Activated CD8-positive, alpha-beta memory T cell treated with anti-CD3 and anti-CD28 coated beads, Interleukin-2, amount 10 ng/mL, durations not matched to agents 7 days and 5 days (primary cell): ENCODE data around the gene SPRYD7. TPM values are rescaled to one million over a fixed set of nuclear protein-coding genes. Genes with fewer than 3 reads are reported as not detected.

Experiments
- ATAC-seq: fragments of 150-1000 bp; cut with Tn5 transposase; one replicate; pipeline ENCODE4 v1.10.0; 2021; ENCODE audit warnings: moderate library complexity
- CTCF ChIA-PET: fragments of 350-600 bp; sonication (Branson Sonifier 250); formaldehyde crosslinking; loops from one replicate; lab custom pipeline; 2021; ENCODE audit warnings: antibody characterized with exemption; lab: Charles Lee
- DNase-seq: peaks from one replicate; pipeline ENCODE4 v3.0.0-alpha.2; 2020
- H3K27ac Mint-ChIP-seq: one replicate; pipeline ENCODE4 v1.8.0; 2021; ENCODE audit warnings: mild to moderate bottlenecking, mixed read lengths
- H3K27me3 Mint-ChIP-seq: one replicate; pipeline ENCODE4 v1.8.0; 2021; ENCODE audit warnings: mixed read lengths
- H3K36me3 Mint-ChIP-seq: one replicate; pipeline ENCODE4 v1.8.0; 2021; ENCODE audit warnings: mild to moderate bottlenecking, mixed read lengths
- H3K4me1 Mint-ChIP-seq: one replicate; pipeline ENCODE4 v1.8.0; 2021; ENCODE audit warnings: mixed read lengths
- H3K4me3 Mint-ChIP-seq: one replicate; pipeline ENCODE4 v1.8.0; 2021; ENCODE audit warnings: mild to moderate bottlenecking, moderate library complexity, mixed read lengths
- H3K9me3 Mint-ChIP-seq: one replicate; pipeline ENCODE4 v1.8.0; 2022; ENCODE audit warnings: low read depth, mixed read lengths
- total RNA-seq, 2 experiments: library from RNA; stranded (reverse); gene quantifications; one replicate each; pipeline ENCODE4 v1.2.3, GENCODE V29; 2021

SPRYD7 gene, protein sequence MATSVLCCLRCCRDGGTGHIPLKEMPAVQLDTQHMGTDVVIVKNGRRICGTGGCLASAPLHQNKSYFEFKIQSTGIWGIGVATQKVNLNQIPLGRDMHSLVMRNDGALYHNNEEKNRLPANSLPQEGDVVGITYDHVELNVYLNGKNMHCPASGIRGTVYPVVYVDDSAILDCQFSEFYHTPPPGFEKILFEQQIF
- total RNA-seq, result 1 to 10 TPM; 3.3 to 6.0 TPM

DNA sequence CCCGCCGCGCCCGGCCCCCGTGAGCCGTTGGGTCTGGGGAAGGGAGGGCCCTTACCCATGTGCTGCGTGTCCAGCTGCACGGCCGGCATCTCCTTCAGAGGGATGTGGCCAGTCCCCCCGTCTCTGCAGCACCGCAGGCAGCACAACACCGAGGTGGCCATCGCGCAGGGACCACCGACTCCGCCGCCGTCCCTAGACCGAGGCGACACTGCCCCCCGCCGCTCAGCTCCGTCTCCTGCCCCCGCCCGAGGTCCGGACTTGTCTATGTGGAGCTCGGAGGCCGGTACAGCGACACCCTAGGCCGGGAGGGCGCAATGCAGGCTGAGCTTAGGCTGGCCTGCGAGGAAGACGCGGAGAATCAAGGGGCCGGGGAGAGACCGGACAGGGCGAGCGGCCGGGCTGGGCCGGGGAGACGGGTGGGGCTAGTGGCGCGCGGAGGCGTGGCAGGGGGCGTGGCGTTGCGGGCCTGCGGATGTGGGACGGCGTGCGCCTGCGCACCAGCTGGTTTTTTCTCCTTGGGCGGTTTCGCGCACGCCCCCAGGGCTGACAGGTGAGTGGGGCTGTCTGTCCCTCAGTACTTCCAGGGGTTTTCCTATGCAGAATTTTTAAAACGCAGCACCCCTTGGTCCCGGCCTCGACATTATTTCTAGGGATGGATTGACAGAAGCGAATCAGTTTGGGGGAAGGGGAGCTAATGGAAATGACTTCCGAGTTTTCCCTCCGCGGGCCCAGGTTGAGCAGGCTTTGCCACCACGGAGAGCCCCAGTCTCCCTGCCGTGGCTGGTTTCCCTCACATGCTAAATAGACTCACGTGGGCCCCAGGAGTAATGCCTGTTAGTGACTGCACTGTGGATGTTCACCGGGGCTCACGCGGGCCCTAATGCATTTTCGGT is at the start of gene SPRYD7:
SPRYD7 (minus strand) TSS at position 266 of the 893 bp plus-strand sequence; CDS start at position 161, 105 bp downstream.
- Mint-ChIP-seq H3K9me3 (no peaks in the 10 kb centered on the region), H3K27me3 (no peaks in the 10 kb centered on the region), H3K4me3 (peak within 1 kb of the TSS; percentile 96), H3K4me1 (peaks cover 17% of the 10 kb centered on the region), H3K36me3 (peaks cover 2% of the 10 kb centered on the region), H3K27ac (peak within 1 kb of the TSS; percentile 83)
- peak; percentile 98 for ATAC-seq
- DNase-seq, result peak; percentile 97
- CTCF ChIA-PET, result interaction anchor here (0.6 to 1.6 kb wide), 25 partner anchors 12 to 1000 kb away, joined by 3 to 11 read pairs (median 3); partner anchors contain the start of genes CAB39L, EBPL, KPNA3 and SETDB2

DNA sequence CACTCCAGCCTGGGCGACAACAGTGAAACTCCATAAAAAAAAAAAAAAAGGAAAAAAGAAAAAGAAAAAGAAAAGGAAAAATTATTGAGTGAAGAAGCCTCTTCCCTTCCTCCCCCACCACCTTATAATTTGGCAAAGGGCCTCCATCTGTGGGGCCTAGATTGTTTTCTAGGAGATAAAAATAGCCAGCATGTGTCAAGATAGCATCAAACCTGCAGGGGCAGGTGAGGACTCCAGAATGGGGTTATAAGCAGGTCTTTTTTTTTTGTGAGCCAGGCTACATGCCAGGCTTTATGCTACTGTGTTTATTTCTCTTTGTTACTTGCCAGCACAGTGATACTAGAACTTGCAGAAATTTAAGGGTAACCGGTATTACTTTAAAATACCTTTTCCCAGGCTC is 49.0 kb upstream of the SPRYD7 start:
- no peak overlapping the region for H3K27ac Mint-ChIP-seq
- CTCF ChIA-PET, result no interaction called here

DNA sequence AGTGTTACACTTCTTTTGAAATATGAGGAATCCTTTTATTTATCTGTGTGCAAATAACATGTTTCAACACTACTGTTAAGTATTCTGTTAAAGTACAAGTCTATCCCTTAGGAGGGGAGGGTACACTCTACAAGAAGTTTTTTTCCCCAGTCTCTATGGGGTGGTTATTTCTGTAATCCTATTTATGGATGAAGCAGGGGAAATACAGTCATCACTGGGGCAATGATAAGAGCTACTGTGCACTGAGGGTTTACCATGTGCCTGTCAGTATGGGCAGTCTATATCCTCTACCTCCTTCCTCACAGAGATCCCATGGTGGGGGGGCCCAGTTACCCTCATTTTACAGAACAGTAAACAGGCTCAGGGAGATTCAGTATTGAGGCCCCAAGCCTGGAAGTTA is 44.1 kb upstream of the SPRYD7 start:
- ATAC-seq (no peak), DNase-seq (no peak)
- Mint-ChIP-seq H3K4me1 (peaks cover 2% of the 10 kb centered on the region), H3K27ac (no peak overlapping the region), H3K4me3 (no peak overlapping the region), H3K36me3 (peaks cover 15% of the 10 kb centered on the region), H3K27me3 (no peaks in the 10 kb centered on the region), H3K9me3 (no peaks in the 10 kb centered on the region)
- CTCF ChIA-PET, result no interaction called here

More for the DNA sequence above, 49.0 kb upstream of the SPRYD7 start:
- ATAC-seq, result no peak
- DNase-seq, result no peak
- Mint-ChIP-seq H3K4me3 (no peak overlapping the region), H3K27me3 (no peaks in the 10 kb centered on the region), H3K36me3 (peaks cover 29% of the 10 kb centered on the region), H3K9me3 (no peaks in the 10 kb centered on the region), H3K4me1 (no peaks in the 10 kb centered on the region)

DNA sequence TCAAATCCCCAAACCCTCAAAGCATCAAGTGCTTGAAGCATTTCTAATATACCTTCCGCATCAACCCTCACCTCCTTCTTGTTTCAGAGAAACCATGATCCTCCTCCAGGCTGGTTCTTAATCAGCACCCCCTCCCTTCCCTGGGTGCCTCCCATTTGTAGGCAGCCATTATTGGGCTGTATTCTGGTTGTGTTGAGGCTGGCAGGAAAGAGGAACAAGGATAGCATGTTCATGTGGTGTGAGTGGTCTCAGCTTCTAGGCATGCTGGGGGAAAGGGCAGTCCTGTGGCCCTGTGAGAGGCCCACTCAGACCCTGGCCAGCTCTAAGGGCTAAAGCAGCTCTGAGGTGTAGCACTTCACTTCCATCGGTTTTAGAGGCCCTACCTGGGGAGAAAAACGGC is 41.9 kb upstream of the SPRYD7 start:
- H3K4me1 Mint-ChIP-seq, result peaks cover 2% of the 10 kb centered on the region
- DNase-seq, result no peak
- CTCF ChIA-PET, result interaction anchor here (0.6 to 3.3 kb wide), 5 partner anchors 21 to 1164 kb away, joined by 3 to 22 read pairs (median 3); no protein-coding TSS in a partner anchor
- H3K27ac Mint-ChIP-seq, result no peak overlapping the region
- H3K4me3 Mint-ChIP-seq, result no peak overlapping the region
- no peaks in the 10 kb centered on the region for H3K9me3 Mint-ChIP-seq
- no peaks in the 10 kb centered on the region for H3K27me3 Mint-ChIP-seq
- ATAC-seq, result no peak
- peaks cover 8% of the 10 kb centered on the region for H3K36me3 Mint-ChIP-seq

DNA sequence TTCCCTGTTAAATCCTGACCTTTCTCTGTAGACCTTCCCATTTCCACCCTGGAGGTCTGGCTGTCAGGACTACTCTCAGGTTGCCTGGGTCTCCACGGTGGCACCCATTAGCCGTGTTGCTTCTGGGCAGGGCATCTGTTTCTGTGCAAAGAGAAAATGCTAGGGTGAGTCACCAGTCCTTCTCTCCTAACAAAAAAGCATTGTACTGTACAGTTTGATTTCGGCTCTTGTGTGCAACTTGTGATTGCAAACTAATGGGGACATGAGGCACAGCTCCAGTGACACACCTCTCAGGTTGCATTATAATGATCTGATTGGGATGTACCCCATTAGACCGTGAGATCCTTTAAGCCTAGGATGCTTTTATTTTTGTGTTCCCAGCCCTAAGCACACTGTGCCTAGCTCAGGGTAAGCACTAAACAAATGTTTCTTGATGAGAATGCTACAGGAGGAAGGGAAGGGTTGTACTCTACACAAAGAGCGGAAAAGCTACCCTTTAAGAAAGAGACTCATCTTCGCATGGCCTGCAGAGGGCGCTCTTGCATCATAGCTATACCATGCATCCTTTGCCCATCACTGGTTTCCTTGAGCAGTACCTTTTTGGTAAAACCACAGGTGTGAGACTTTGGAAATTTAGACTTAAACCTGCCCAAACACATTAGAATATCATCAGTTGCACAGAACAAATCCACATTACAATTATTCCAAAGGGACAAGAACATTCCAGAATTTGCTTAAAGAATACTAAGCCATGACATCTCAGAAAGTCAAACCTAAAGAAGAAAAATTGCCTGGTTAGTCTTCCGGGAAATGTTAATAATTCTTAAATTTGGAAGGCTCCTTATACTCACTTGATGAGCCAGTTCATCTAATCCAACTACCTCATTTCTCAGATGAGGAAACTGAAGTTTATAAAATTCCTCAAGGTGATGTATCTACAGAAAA is 40.4 kb upstream of the SPRYD7 start:
- ATAC-seq, result peak; percentile 77
- H3K27me3 Mint-ChIP-seq, result no peaks in the 10 kb centered on the region
- peaks cover 4% of the 10 kb centered on the region for H3K36me3 Mint-ChIP-seq
- no peaks in the 10 kb centered on the region for H3K9me3 Mint-ChIP-seq
- peak; percentile 78 for DNase-seq
- no peak overlapping the region for H3K27ac Mint-ChIP-seq
- peaks cover 2% of the 10 kb centered on the region for H3K4me1 Mint-ChIP-seq
- H3K4me3 Mint-ChIP-seq, result no peak overlapping the region
- CTCF ChIA-PET, result interaction anchor here (0.8 to 3.3 kb wide), 28 partner anchors 9 to 1145 kb away, joined by 3 to 22 read pairs (median 4); partner anchors contain the start of genes SPRYD7 and TRIM13

DNA sequence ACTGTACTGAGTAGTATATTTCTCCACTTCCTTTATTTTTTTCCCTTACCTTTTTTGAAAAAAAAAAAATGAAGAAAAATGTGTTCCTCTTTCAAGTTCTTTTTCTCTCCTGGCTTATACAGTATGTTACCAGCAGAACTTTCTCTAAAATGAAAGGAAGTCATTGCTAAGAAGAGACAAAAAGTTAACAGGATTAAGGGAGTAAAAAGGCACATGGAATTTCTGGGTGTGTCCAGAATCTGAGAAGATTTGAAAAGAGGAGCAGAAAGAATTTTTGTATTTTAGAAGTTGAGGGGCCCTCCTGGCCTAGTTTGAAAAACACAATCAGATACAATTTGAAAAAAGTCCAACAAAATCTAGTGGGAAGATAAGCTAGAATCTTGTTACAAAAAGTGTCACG is 39.7 kb upstream of the SPRYD7 start:
- Mint-ChIP-seq H3K27me3 (no peaks in the 10 kb centered on the region), H3K27ac (no peak overlapping the region), H3K4me1 (peaks cover 2% of the 10 kb centered on the region), H3K4me3 (no peak overlapping the region), H3K36me3 (peaks cover 3% of the 10 kb centered on the region), H3K9me3 (no peaks in the 10 kb centered on the region)
- DNase-seq (no peak), ATAC-seq (no peak)
- CTCF ChIA-PET, result interaction anchor here (0.9 to 3.3 kb wide), 17 partner anchors 8 to 1095 kb away, joined by 3 to 22 read pairs (median 4); partner anchors contain the start of genes SPRYD7 and TRIM13

DNA sequence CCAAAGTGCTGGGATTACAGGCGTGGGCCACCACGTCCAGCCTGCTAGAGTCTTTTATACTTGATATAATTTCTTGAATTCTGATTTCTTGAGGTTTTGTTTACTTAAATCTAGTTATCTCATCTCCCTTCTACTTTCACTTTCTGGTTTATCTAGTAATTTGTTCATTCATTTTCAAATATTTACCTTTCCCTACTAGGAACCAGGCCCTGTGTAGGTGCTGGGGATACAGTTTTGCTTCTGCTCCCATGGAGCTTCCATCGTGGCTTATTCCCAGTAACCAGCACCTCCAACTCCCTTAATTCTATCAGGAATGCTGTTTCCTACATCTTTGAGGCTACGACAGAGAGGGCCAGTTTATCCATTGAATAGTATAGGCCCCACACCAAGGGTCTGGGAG is 36.6 kb upstream of the SPRYD7 start:
- no peak for DNase-seq
- Mint-ChIP-seq H3K27me3 (no peaks in the 10 kb centered on the region), H3K4me1 (peaks cover 2% of the 10 kb centered on the region), H3K27ac (no peak overlapping the region), H3K36me3 (peaks cover 5% of the 10 kb centered on the region), H3K9me3 (no peaks in the 10 kb centered on the region), H3K4me3 (no peak overlapping the region)
- ATAC-seq, result no peak
- CTCF ChIA-PET, result no interaction called here

DNA sequence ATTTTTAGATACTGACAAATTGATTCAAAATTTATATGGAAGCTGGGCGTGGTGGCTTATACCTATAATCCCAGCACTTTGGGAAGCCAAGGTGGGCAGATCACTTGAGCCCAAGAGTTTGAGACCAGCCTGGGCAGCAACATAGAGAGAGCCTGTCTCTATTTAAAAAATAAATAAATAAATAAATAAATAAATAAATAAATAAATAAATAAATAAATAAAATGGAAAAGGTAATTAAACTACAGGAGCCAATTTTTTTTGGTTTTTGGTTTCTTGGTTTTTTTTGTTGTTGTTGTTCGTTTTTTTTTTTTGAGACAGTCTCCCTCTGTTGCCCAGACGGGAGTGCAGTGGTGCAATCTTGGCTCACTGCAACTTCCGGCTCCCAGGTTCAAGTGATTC is 31.3 kb upstream of the SPRYD7 start:
- Mint-ChIP-seq H3K36me3 (peaks cover 34% of the 10 kb centered on the region), H3K27me3 (no peaks in the 10 kb centered on the region)

DNA sequence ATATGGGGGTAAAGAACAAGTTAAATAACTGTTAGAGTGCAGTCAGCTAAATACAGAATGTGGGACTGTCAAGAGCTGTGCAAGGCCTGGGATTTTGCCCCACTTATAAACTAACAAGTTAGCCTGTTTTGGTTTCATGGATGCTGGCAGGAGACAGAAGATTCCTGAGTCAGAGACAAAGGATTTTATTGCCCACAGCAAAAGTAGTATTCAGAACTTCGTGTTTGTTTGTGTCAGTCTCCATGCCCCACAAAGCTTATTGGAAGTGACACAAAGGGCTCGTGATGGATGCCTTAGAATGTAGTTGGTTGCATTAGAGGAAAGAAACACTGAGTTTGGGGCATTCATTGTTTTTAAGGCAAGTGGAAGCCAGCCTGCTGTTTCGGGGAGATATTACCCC is 22.2 kb upstream of the SPRYD7 start:
- H3K27me3 Mint-ChIP-seq, result peaks cover 4% of the 10 kb centered on the region
- no peaks in the 10 kb centered on the region for H3K4me1 Mint-ChIP-seq
- no peak overlapping the region for H3K27ac Mint-ChIP-seq
- CTCF ChIA-PET, result no interaction called here
- no peak overlapping the region for H3K4me3 Mint-ChIP-seq
- ATAC-seq, result no peak
- peaks cover 6% of the 10 kb centered on the region for H3K9me3 Mint-ChIP-seq
- peaks cover 26% of the 10 kb centered on the region for H3K36me3 Mint-ChIP-seq
- DNase-seq, result no peak

More for the DNA sequence above, 31.3 kb upstream of the SPRYD7 start:
- Mint-ChIP-seq H3K27ac (no peak overlapping the region), H3K4me1 (no peaks in the 10 kb centered on the region), H3K9me3 (peaks cover 7% of the 10 kb centered on the region), H3K4me3 (no peak overlapping the region)
- CTCF ChIA-PET, result interaction anchor here (1.2 to 1.7 kb wide), 2 partner anchors 9 to 31 kb away, joined by 3 to 6 read pairs; partner anchors contain the start of gene SPRYD7
- no peak for ATAC-seq
- no peak for DNase-seq

DNA sequence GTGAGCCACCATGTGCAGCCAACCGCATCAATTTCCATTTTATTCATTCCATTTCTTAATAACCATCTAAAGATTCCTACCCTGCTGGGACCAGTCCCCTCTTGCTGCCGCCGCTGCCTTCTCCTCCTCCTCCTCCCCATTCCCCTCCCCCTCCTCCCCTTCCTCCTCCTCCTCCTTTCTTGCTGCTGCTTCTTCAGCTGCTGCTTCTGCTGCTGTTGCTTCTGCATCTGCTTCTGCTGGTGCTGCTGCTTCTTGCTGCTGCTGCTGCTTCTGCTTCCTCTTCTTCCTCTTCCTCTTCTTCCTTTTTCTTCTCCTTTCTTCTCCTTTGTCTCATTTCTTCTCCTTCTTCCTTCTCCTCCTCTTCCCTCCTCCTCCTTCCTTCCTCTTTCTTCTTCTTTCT is 20.0 kb upstream of the SPRYD7 start:
- CTCF ChIA-PET, result no interaction called here
- no peaks in the 10 kb centered on the region for H3K4me1 Mint-ChIP-seq
- peaks cover 15% of the 10 kb centered on the region for H3K36me3 Mint-ChIP-seq
- H3K27ac Mint-ChIP-seq, result no peak overlapping the region
- ATAC-seq (no peak), DNase-seq (no peak)
- H3K27me3 Mint-ChIP-seq, result peaks cover 4% of the 10 kb centered on the region
- H3K4me3 Mint-ChIP-seq, result no peak overlapping the region
- H3K9me3 Mint-ChIP-seq, result peaks cover 4% of the 10 kb centered on the region

DNA sequence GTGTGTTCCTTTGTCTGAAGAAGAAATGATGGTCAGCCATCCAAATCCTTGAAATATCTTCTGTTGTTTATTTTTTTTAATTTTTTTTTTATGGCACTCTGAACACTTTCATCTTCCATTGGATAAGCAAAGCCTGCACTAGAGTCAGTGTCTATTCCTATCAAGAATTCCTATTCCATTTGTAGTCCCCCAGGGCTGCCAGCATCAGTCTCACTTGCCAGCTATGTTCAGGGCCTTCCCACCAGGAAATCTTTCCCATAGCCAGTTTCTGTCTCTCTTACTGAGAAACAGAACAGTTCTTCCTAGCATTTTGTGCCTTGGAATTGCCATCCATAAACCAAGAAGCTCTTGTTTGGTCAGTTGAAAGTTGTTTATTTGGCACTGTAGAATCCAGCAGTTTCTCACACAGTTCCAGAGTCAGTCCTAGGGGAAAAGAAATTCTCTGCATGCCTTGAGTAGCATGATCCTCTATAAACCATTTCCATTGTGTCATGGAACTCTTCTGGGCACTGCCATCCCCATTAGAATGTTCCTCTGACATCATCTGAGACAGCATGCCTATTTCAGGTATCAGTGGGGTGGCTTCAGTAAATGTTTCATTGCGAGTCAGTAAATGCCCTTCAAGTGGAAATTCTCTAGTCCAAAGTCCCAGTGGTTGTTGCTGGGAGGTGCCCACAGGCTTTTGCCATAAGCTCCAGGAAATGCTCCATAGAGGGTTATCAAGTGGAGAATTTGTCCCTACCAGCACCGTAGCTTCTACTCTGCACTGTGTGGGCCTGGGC is 18.7 kb upstream of the SPRYD7 start:
- Mint-ChIP-seq H3K4me1 (no peaks in the 10 kb centered on the region), H3K9me3 (no peaks in the 10 kb centered on the region), H3K27ac (no peak overlapping the region), H3K27me3 (peaks cover 4% of the 10 kb centered on the region), H3K36me3 (peaks cover 9% of the 10 kb centered on the region), H3K4me3 (no peak overlapping the region)
- CTCF ChIA-PET, result no interaction called here
- DNase-seq (no peak), ATAC-seq (no peak)

DNA sequence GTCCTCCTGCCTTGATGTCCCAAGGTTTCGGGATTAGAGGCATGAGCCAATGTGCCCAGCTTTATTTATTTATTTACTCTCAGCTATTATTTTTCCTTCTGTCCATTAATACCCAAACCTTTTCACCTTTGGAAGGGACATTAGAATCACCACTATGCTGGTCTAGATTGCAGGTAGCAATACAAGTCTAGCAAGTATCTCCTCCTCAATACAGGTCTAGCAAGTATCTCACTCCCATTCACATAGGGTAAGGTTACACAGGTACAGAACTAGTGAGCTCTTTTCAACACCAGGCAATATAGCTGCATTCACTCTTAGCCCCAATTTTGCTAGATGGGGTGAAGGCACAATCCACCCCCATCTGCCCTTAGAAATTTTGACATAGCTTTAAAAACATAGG is 17.4 kb upstream of the SPRYD7 start:
- DNase-seq, result no peak
- peaks cover 8% of the 10 kb centered on the region for H3K27me3 Mint-ChIP-seq
- no peak overlapping the region for H3K27ac Mint-ChIP-seq
- no peaks in the 10 kb centered on the region for H3K4me1 Mint-ChIP-seq
- peaks cover 2% of the 10 kb centered on the region for H3K36me3 Mint-ChIP-seq
- ATAC-seq, result no peak
- H3K4me3 Mint-ChIP-seq, result no peak overlapping the region
- no peaks in the 10 kb centered on the region for H3K9me3 Mint-ChIP-seq
- CTCF ChIA-PET, result no interaction called here
